Ishikawa (cell line): ENCODE results near the gene PSRC1.

Source experiments
- CEBPB ChIP-seq: IDR thresholded peaks from 2 replicates; pipeline ENCODE4 v1.6.1; 2012
- CREB1 ChIP-seq: IDR thresholded peaks from 2 replicates; pipeline ENCODE4 v1.6.1; 2012; ENCODE audit warnings: low read depth
- EGR1 ChIP-seq: IDR thresholded peaks from 2 replicates; pipeline ENCODE4 v1.6.1; 2012
- EP300 ChIP-seq: IDR thresholded peaks from 2 replicates; pipeline ENCODE4 v1.6.1; 2012; ENCODE audit warnings: borderline replicate concordance
- FOXM1 ChIP-seq: IDR thresholded peaks from 2 replicates; pipeline ENCODE4 v1.6.1; 2012; ENCODE audit warnings: low read depth, borderline replicate concordance
- NFIC ChIP-seq: IDR thresholded peaks from 2 replicates; pipeline ENCODE4 v1.6.1; 2012
- RAD21 ChIP-seq: IDR thresholded peaks from 2 replicates; pipeline ENCODE4 v1.6.1; 2012; ENCODE audit warnings: low read depth
- TAF1 ChIP-seq: IDR thresholded peaks from 2 replicates; pipeline ENCODE4 v1.6.1; 2012; ENCODE audit warnings: low read depth, mild to moderate bottlenecking
- TCF12 ChIP-seq: IDR thresholded peaks from 2 replicates; pipeline ENCODE4 v1.6.1; 2012; ENCODE audit warnings: low read depth
- TEAD4 ChIP-seq: IDR thresholded peaks from 2 replicates; pipeline ENCODE4 v1.6.1; 2012
- YY1 ChIP-seq: IDR thresholded peaks from 2 replicates; pipeline ENCODE4 v1.6.1; 2012; ENCODE audit warnings: low read depth
- ZBTB7A ChIP-seq: IDR thresholded peaks from 2 replicates; pipeline ENCODE4 v1.6.1; 2012; ENCODE audit warnings: low read depth
- TF ChIP-seq, protein P1 (sequence below): IDR thresholded peaks from 2 replicates; pipeline ENCODE4 v1.6.1; 2012
- TF ChIP-seq, protein P2 (sequence below): IDR thresholded peaks from 2 replicates; pipeline ENCODE4 v1.6.1; 2012
- TF ChIP-seq, protein P3 (sequence below): IDR thresholded peaks from 2 replicates; pipeline ENCODE4 v1.6.1; 2012; ENCODE audit warnings: low read depth, mild to moderate bottlenecking

Gene PSRC1

DNA sequence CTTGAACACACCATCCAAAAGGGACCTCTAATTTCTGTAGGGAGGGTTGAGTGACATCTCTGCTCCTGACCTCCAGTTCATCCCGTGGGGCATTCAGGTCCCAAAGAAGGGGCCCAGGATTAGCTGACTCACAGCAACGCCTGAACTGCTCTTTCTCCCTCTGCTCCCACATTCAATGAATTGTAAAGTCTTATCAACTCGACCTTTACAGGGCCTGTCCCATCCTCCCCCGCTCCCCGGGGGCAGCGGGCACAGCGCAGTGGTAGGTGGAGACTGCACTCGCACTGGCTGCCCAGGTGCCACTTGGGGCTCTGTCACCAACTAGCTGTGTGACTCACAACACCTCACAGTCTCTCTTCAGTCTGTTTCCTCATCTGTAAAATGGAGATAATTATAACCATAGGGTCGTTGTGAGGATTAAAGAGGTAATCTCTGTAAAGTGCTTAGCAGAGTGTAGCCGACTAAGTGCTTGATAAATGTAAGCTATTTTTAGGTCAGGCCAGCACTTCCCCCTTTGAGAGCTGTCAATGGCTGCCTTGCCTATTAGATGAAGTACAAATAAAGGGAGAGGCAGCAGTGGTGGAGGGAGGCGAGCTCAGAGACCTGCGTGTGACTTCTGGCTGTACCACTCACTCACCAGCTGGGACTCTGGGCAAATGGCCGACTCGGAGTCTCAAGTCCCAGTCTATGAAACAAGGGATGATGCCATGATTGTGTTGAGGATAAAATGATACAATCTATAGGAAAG, 24.5 kb upstream of the PSRC1 start:
- TF ChIP-seq TCF12: no peak
- no peak for TF ChIP-seq CEBPB
- TF ChIP-seq, protein P1, sequence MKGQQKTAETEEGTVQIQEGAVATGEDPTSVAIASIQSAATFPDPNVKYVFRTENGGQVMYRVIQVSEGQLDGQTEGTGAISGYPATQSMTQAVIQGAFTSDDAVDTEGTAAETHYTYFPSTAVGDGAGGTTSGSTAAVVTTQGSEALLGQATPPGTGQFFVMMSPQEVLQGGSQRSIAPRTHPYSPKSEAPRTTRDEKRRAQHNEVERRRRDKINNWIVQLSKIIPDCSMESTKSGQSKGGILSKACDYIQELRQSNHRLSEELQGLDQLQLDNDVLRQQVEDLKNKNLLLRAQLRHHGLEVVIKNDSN: no peak
- TF ChIP-seq, protein P2, sequence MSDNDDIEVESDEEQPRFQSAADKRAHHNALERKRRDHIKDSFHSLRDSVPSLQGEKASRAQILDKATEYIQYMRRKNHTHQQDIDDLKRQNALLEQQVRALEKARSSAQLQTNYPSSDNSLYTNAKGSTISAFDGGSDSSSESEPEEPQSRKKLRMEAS: no peak
- TF ChIP-seq TAF1: no peak
- TF ChIP-seq EGR1: no peak
- TF ChIP-seq, protein P3, sequence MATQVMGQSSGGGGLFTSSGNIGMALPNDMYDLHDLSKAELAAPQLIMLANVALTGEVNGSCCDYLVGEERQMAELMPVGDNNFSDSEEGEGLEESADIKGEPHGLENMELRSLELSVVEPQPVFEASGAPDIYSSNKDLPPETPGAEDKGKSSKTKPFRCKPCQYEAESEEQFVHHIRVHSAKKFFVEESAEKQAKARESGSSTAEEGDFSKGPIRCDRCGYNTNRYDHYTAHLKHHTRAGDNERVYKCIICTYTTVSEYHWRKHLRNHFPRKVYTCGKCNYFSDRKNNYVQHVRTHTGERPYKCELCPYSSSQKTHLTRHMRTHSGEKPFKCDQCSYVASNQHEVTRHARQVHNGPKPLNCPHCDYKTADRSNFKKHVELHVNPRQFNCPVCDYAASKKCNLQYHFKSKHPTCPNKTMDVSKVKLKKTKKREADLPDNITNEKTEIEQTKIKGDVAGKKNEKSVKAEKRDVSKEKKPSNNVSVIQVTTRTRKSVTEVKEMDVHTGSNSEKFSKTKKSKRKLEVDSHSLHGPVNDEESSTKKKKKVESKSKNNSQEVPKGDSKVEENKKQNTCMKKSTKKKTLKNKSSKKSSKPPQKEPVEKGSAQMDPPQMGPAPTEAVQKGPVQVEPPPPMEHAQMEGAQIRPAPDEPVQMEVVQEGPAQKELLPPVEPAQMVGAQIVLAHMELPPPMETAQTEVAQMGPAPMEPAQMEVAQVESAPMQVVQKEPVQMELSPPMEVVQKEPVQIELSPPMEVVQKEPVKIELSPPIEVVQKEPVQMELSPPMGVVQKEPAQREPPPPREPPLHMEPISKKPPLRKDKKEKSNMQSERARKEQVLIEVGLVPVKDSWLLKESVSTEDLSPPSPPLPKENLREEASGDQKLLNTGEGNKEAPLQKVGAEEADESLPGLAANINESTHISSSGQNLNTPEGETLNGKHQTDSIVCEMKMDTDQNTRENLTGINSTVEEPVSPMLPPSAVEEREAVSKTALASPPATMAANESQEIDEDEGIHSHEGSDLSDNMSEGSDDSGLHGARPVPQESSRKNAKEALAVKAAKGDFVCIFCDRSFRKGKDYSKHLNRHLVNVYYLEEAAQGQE: no peak
- no peak for TF ChIP-seq TEAD4
- TF ChIP-seq EP300: no peak
- TF ChIP-seq ZBTB7A: no peak
- no peak for TF ChIP-seq RAD21
- no peak for TF ChIP-seq FOXM1

- TF ChIP-seq TAF1 (no peak), TEAD4 (no peak), EP300 (no peak), NFIC (no peak), CREB1 (no peak), FOXM1 (no peak), CEBPB (no peak), TCF12 (no peak), RAD21 (no peak), EGR1 (no peak), ZBTB7A (no peak), YY1 (no peak)
- TF ChIP-seq, protein P1: no peak
- TF ChIP-seq, protein P2: no peak
- TF ChIP-seq, protein P3: no peak
These were observed 23.9 kb upstream of the PSRC1 start, which contains the start of gene MYBPHL for GRCh38 chr1:109306832-109307273. Gene MYBPHL, minus strand, starts transcription at chr1:109307011. Its CDS starts 20 bp downstream, at chr1:109306991.

DNA sequence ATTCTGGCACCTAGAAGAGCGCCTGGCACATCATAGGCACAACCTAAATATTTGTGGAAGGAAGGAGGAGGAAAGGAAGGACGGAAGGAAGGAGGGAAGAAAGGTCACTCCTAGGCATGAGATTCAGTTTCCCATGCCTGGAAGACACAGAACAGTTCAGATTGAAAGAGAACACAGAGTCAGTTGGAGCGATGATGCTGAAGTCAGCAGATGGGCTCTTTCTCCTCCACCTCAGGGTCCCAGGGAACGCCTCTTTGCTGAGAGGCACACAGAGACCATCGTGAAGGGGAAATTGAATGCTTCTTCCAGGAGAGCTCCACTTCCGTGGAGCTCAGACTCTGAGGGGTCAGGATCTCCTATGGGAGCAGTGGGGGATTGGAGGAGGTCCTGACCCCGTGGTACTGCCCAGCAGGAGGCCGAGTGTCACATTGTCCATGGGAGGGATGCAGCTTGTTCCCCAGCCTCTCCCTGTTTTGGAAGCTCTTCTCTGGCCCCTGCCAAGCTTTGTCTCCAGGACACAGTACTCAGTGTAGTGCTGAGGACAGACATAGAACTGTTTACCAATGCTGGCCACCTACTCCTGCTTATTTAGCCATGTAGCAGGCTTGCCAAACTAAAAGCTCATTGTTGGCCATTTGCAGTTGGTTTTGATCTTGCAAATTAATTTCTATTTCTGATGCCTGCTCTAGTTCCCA, 21.4 kb upstream of the PSRC1 start:
- TF ChIP-seq TAF1 (no peak), RAD21 (no peak), TEAD4 (no peak), CREB1 (no peak), FOXM1 (no peak), NFIC (no peak), EGR1 (no peak), ZBTB7A (no peak), TCF12 (no peak), YY1 (no peak), CEBPB (no peak), EP300 (no peak)
- TF ChIP-seq, protein P1: no peak
- TF ChIP-seq, protein P3: no peak
- TF ChIP-seq, protein P2: no peak
